Measurements from ENCODE around the gene ENO1.
"Not testable (repeated sequence)": the region's sequence is repeated elsewhere in the genome, so short reads cannot be mapped to it uniquely, and the experiment has no call there.

The ENO1 gene

GRCh38 chr1:8878448-8878697, at the start of gene ENO1:
ENO1 (minus strand) TSS chr1:8878686; CDS start chr1:8874908, 3,778 bp downstream.
- H3K36me3 ChIP-seq (ENCODE audit: control insufficient read depth, insufficient read depth, low read length) = peaks cover 10% of the 10 kb centered on the region
- peak within 1 kb of the TSS; percentile 62 for H3K9ac ChIP-seq (ENCODE audit: low read length)
- peak within 1 kb of the TSS; percentile 98 for H3K27ac ChIP-seq (ENCODE audit: low read depth, low read length)
- H3K27me3 ChIP-seq (ENCODE audit: control insufficient read depth, insufficient read depth, low read length) = no peaks in the 10 kb centered on the region
- H3K4me3 ChIP-seq (ENCODE audit: low read length) = peak within 1 kb of the TSS; percentile 80
- H3K4me1 ChIP-seq (ENCODE audit: control insufficient read depth, insufficient read depth, low read length) = peaks cover 13% of the 10 kb centered on the region

GRCh38 chr1:8926707-8927694, 48.5 kb upstream of the ENO1 start:
- Histone ChIP-seq H3K27ac (ENCODE audit: low read depth, low read length) (no peak overlapping the region), H3K27me3 (ENCODE audit: control insufficient read depth, insufficient read depth, low read length) (no peaks in the 10 kb centered on the region), H3K9ac (ENCODE audit: low read length) (no peak overlapping the region), H3K4me1 (ENCODE audit: control insufficient read depth, insufficient read depth, low read length) (no peaks in the 10 kb centered on the region), H3K36me3 (ENCODE audit: control insufficient read depth, insufficient read depth, low read length) (no peaks in the 10 kb centered on the region), H3K4me3 (ENCODE audit: low read length) (no peak overlapping the region)

- no peak overlapping the region for H3K27ac ChIP-seq (ENCODE audit: low read depth, low read length)
- no peak overlapping the region for H3K9ac ChIP-seq (ENCODE audit: low read length)
- no peaks in the 10 kb centered on the region for H3K36me3 ChIP-seq (ENCODE audit: control insufficient read depth, insufficient read depth, low read length)
These were observed 47.5 kb upstream of the ENO1 start for GRCh38 chr1:8925960-8926359.

GRCh38 chr1:8925406-8925805, 46.9 kb upstream of the ENO1 start:
- no peaks in the 10 kb centered on the region for H3K36me3 ChIP-seq (ENCODE audit: control insufficient read depth, insufficient read depth, low read length)

More at GRCh38 chr1:8925960-8926359, 47.5 kb upstream of the ENO1 start:
- Histone ChIP-seq H3K27me3 (ENCODE audit: control insufficient read depth, insufficient read depth, low read length) (no peaks in the 10 kb centered on the region), H3K4me1 (ENCODE audit: control insufficient read depth, insufficient read depth, low read length) (no peaks in the 10 kb centered on the region), H3K4me3 (ENCODE audit: low read length) (no peak overlapping the region)

GRCh38 chr1:8922962-8923361, 44.5 kb upstream of the ENO1 start:
- Histone ChIP-seq H3K27me3 (ENCODE audit: control insufficient read depth, insufficient read depth, low read length) (no peaks in the 10 kb centered on the region), H3K4me1 (ENCODE audit: control insufficient read depth, insufficient read depth, low read length) (no peaks in the 10 kb centered on the region), H3K36me3 (ENCODE audit: control insufficient read depth, insufficient read depth, low read length) (no peaks in the 10 kb centered on the region), H3K9ac (ENCODE audit: low read length) (no peak overlapping the region), H3K27ac (ENCODE audit: low read depth, low read length) (no peak overlapping the region), H3K4me3 (ENCODE audit: low read length) (no peak overlapping the region)

More at GRCh38 chr1:8925406-8925805, 46.9 kb upstream of the ENO1 start:
- Histone ChIP-seq H3K27ac (ENCODE audit: low read depth, low read length) (no peak overlapping the region), H3K4me1 (ENCODE audit: control insufficient read depth, insufficient read depth, low read length) (no peaks in the 10 kb centered on the region), H3K27me3 (ENCODE audit: control insufficient read depth, insufficient read depth, low read length) (no peaks in the 10 kb centered on the region), H3K4me3 (ENCODE audit: low read length) (no peak overlapping the region), H3K9ac (ENCODE audit: low read length) (no peak overlapping the region)

GRCh38 chr1:8917536-8917935, 39.0 kb upstream of the ENO1 start:
- H3K36me3 ChIP-seq (ENCODE audit: control insufficient read depth, insufficient read depth, low read length); H3K4me3 ChIP-seq (ENCODE audit: low read length); H3K9ac ChIP-seq (ENCODE audit: low read length); H3K27me3 ChIP-seq (ENCODE audit: control insufficient read depth, insufficient read depth, low read length); H3K27ac ChIP-seq (ENCODE audit: low read depth, low read length); H3K4me1 ChIP-seq (ENCODE audit: control insufficient read depth, insufficient read depth, low read length): not testable (repeated sequence)

- Histone ChIP-seq H3K9ac (ENCODE audit: low read length) (no peak overlapping the region), H3K4me1 (ENCODE audit: control insufficient read depth, insufficient read depth, low read length) (no peaks in the 10 kb centered on the region), H3K27me3 (ENCODE audit: control insufficient read depth, insufficient read depth, low read length) (no peaks in the 10 kb centered on the region), H3K4me3 (ENCODE audit: low read length) (no peak overlapping the region), H3K36me3 (ENCODE audit: control insufficient read depth, insufficient read depth, low read length) (no peaks in the 10 kb centered on the region), H3K27ac (ENCODE audit: low read depth, low read length) (no peak overlapping the region)
These were observed 37.0 kb upstream of the ENO1 start for GRCh38 chr1:8915446-8915845.

GRCh38 chr1:8914466-8914865, 36.0 kb upstream of the ENO1 start:
- no peak overlapping the region for H3K27ac ChIP-seq (ENCODE audit: low read depth, low read length)
- no peaks in the 10 kb centered on the region for H3K36me3 ChIP-seq (ENCODE audit: control insufficient read depth, insufficient read depth, low read length)
- no peak overlapping the region for H3K9ac ChIP-seq (ENCODE audit: low read length)
- H3K4me3 ChIP-seq (ENCODE audit: low read length) = no peak overlapping the region
- no peaks in the 10 kb centered on the region for H3K27me3 ChIP-seq (ENCODE audit: control insufficient read depth, insufficient read depth, low read length)
- H3K4me1 ChIP-seq (ENCODE audit: control insufficient read depth, insufficient read depth, low read length) = no peaks in the 10 kb centered on the region

- Histone ChIP-seq H3K4me3 (ENCODE audit: low read length) (no peak overlapping the region), H3K27me3 (ENCODE audit: control insufficient read depth, insufficient read depth, low read length) (no peaks in the 10 kb centered on the region), H3K27ac (ENCODE audit: low read depth, low read length) (no peak overlapping the region), H3K4me1 (ENCODE audit: control insufficient read depth, insufficient read depth, low read length) (no peaks in the 10 kb centered on the region), H3K36me3 (ENCODE audit: control insufficient read depth, insufficient read depth, low read length) (no peaks in the 10 kb centered on the region), H3K9ac (ENCODE audit: low read length) (no peak overlapping the region)
These were observed 35.0 kb upstream of the ENO1 start for GRCh38 chr1:8913457-8913856.

GRCh38 chr1:8911416-8912309, 33.2 kb upstream of the ENO1 start:
- Histone ChIP-seq H3K27me3 (ENCODE audit: control insufficient read depth, insufficient read depth, low read length) (no peaks in the 10 kb centered on the region), H3K36me3 (ENCODE audit: control insufficient read depth, insufficient read depth, low read length) (no peaks in the 10 kb centered on the region), H3K27ac (ENCODE audit: low read depth, low read length) (no peak overlapping the region), H3K4me1 (ENCODE audit: control insufficient read depth, insufficient read depth, low read length) (no peaks in the 10 kb centered on the region), H3K9ac (ENCODE audit: low read length) (no peak overlapping the region), H3K4me3 (ENCODE audit: low read length) (no peak overlapping the region)

- no peaks in the 10 kb centered on the region for H3K36me3 ChIP-seq (ENCODE audit: control insufficient read depth, insufficient read depth, low read length)
- no peak overlapping the region for H3K9ac ChIP-seq (ENCODE audit: low read length)
- H3K27ac ChIP-seq (ENCODE audit: low read depth, low read length) = no peak overlapping the region
- no peaks in the 10 kb centered on the region for H3K4me1 ChIP-seq (ENCODE audit: control insufficient read depth, insufficient read depth, low read length)
- no peaks in the 10 kb centered on the region for H3K27me3 ChIP-seq (ENCODE audit: control insufficient read depth, insufficient read depth, low read length)
- no peak overlapping the region for H3K4me3 ChIP-seq (ENCODE audit: low read length)
These were observed 32.4 kb upstream of the ENO1 start for GRCh38 chr1:8910914-8911313.

- no peaks in the 10 kb centered on the region for H3K4me1 ChIP-seq (ENCODE audit: control insufficient read depth, insufficient read depth, low read length)
- H3K9ac ChIP-seq (ENCODE audit: low read length) = no peak overlapping the region
- no peaks in the 10 kb centered on the region for H3K27me3 ChIP-seq (ENCODE audit: control insufficient read depth, insufficient read depth, low read length)
- H3K4me3 ChIP-seq (ENCODE audit: low read length) = no peak overlapping the region
- no peaks in the 10 kb centered on the region for H3K36me3 ChIP-seq (ENCODE audit: control insufficient read depth, insufficient read depth, low read length)
- H3K27ac ChIP-seq (ENCODE audit: low read depth, low read length) = no peak overlapping the region
These were observed 31.8 kb upstream of the ENO1 start for GRCh38 chr1:8910331-8910730.

All from rectal smooth muscle tissue (tissue), 1 donor.